CD14-positive monocyte (primary cell): Measurements from ENCODE around the gene FABP1. TPM values are rescaled to one million over a fixed set of nuclear protein-coding genes. Genes with fewer than 3 reads are reported as not detected.

Experiments used
- DNase-seq, 3 donors: peaks; one replicate each; pipeline ENCODE4 v3.0.0-alpha.2; 2011 to 2022
- H2AFZ ChIP-seq: 2 replicates; pipeline ENCODE4 v1.6.0; 2012; ENCODE audit warnings: mild to moderate bottlenecking, low read depth, low read length, inconsistent platforms; ENCODE audit not compliant: insufficient read depth, poor library complexity, severe bottlenecking
- H3K27ac ChIP-seq, 2 donors: 1 replicate in 1 of 2; 2 replicates in 1 of 2; pipeline ENCODE4 v1.5.1; 2012 to 2013; ENCODE audit warnings: low read length in 2 of 2, control low read depth in 1 of 2, inconsistent platforms in 1 of 2, low read depth in 1 of 2, mild to moderate bottlenecking in 1 of 2
- H3K27me3 ChIP-seq, 2 donors: one replicate each; pipeline versions ENCODE4 v1.6.0 to v1.6.1; 2011 to 2013; ENCODE audit warnings: low read length in 2 of 2; ENCODE audit not compliant: control insufficient read depth in 2 of 2, insufficient read depth in 2 of 2
- H3K36me3 ChIP-seq, 2 donors: replicated peaks in 1 of 2; 1 replicate in 1 of 2; 2 replicates in 1 of 2; pipeline versions ENCODE4 v1.5.1 to v1.6.1; 2012 to 2013; ENCODE audit warnings: low read length in 2 of 2, control low read depth in 1 of 2, inconsistent platforms in 1 of 2, mild to moderate bottlenecking in 1 of 2; ENCODE audit not compliant: insufficient read depth in 2 of 2, control insufficient read depth in 1 of 2
- H3K4me1 ChIP-seq, 2 donors: 1 replicate in 1 of 2; 2 replicates in 1 of 2; pipeline versions ENCODE4 v1.5.1 to v1.6.1; 2012 to 2013; ENCODE audit warnings: low read length in 2 of 2, control low read depth in 1 of 2, inconsistent platforms in 1 of 2, mild to moderate bottlenecking in 1 of 2, moderate library complexity in 1 of 2; ENCODE audit not compliant: insufficient read depth in 2 of 2, control insufficient read depth in 1 of 2
- H3K4me2 ChIP-seq: replicated peaks from 2 replicates; pipeline ENCODE3; 2012; ENCODE audit warnings: low read length, moderate library complexity, mild to moderate bottlenecking; ENCODE audit not compliant: poor library complexity, severe bottlenecking; ENCODE audit errors: extremely low read depth
- H3K4me3 ChIP-seq, 3 experiments: fragments of 200-600 bp in 1 of 3; sonication (generic) in 1 of 3; replicated peaks in 1 of 3; 1 replicate in 2 of 3; 2 replicates in 1 of 3; pipeline ENCODE4 v1.5.1; 2011 to 2013; ENCODE audit warnings: low read length in 3 of 3, mild to moderate bottlenecking in 3 of 3, control low read depth in 2 of 3, low read depth in 2 of 3, inconsistent platforms in 1 of 3, moderate library complexity in 1 of 3
- H3K79me2 ChIP-seq: 2 replicates; pipeline ENCODE4 v1.6.0; 2012; ENCODE audit warnings: mild to moderate bottlenecking, control low read depth, inconsistent platforms, low read length, moderate library complexity; ENCODE audit not compliant: insufficient read depth
- H3K9ac ChIP-seq: 2 replicates; pipeline ENCODE4 v1.6.0; 2017; ENCODE audit warnings: low read length, mild to moderate bottlenecking; ENCODE audit not compliant: insufficient read depth, poor library complexity, severe bottlenecking
- H3K9me3 ChIP-seq, 2 donors: replicated peaks in 1 of 2; 1 replicate in 1 of 2; 2 replicates in 1 of 2; pipeline versions ENCODE4 v1.5.1 to v1.6.1; 2012 to 2013; ENCODE audit warnings: low read length in 2 of 2, control low read depth in 1 of 2; ENCODE audit not compliant: control insufficient read depth in 1 of 2, insufficient read depth in 1 of 2
- H4K20me1 ChIP-seq: 2 replicates; pipeline ENCODE4 v1.6.0; 2012; ENCODE audit warnings: mild to moderate bottlenecking, low read length, control low read depth, moderate library complexity; ENCODE audit not compliant: insufficient read depth
- H3K27ac Mint-ChIP-seq, 7 donors: one replicate each; pipeline ENCODE4 v1.8.0; 2020; ENCODE audit warnings: mild to moderate bottlenecking in 7 of 7, mixed read lengths in 7 of 7, moderate library complexity in 6 of 7, inconsistent platforms in 2 of 7
- H3K27me3 Mint-ChIP-seq, 3 donors: one replicate each; pipeline ENCODE4 v1.8.0; 2021 to 2022; ENCODE audit warnings: low read depth in 3 of 3, mild to moderate bottlenecking in 3 of 3, mixed read lengths in 3 of 3, moderate library complexity in 3 of 3, inconsistent platforms in 1 of 3
- H3K36me3 Mint-ChIP-seq, 2 donors: one replicate each; pipeline ENCODE4 v1.8.0; 2020; ENCODE audit warnings: mixed read lengths in 2 of 2, inconsistent platforms in 1 of 2, mild to moderate bottlenecking in 1 of 2
- H3K4me1 Mint-ChIP-seq: one replicate; pipeline ENCODE4 v1.8.0; 2020; ENCODE audit warnings: mild to moderate bottlenecking, mixed read lengths
- H3K4me3 Mint-ChIP-seq, 2 donors: one replicate each; pipeline ENCODE4 v1.8.0; 2020; ENCODE audit warnings: mild to moderate bottlenecking in 2 of 2, mixed read lengths in 2 of 2, moderate library complexity in 1 of 2
- H3K9me3 Mint-ChIP-seq, 7 donors: one replicate each; pipeline ENCODE4 v1.8.0; 2020 to 2022; ENCODE audit warnings: mixed read lengths in 7 of 7, mild to moderate bottlenecking in 6 of 7, moderate library complexity in 6 of 7, inconsistent platforms in 2 of 7
- CTCF ChIP-seq: fragments of 200-600 bp; IDR thresholded peaks from one replicate; pipeline ENCODE4 v1.8.0; 2022; ENCODE audit warnings: antibody characterized with exemption, mild to moderate bottlenecking
- WGBS: methylation state at CpG from one replicate; pipeline ENCODE4 v1.1.5; 2013; ENCODE audit warnings: missing lambda C conversion rate; ENCODE audit not compliant: insufficient coverage; 5-methylcytosine and 5-hydroxymethylcytosine counted together
- intact Hi-C, 2 donors: fragments of 100-400 bp; cut with micrococcal nuclease; formaldehyde crosslinking; loops; one replicate each; pipeline versions ENCODE4 v1.15.0 to v1.15.1; 2023
- polyA plus RNA-seq, 3 donors: library from polyadenylated mRNA; depleted of rRNA in 1 of 3; unstranded in 2 of 3; stranded (reverse) in 1 of 3; fragments of 300-500 nt in 2 of 3; fragments of >200 nt in 1 of 3; fragmentation: Illumina TruSeq in 2 of 3; gene quantifications; 1 replicate in 2 of 3; 2 replicates in 1 of 3; pipeline ENCODE4 v1.2.3, GENCODE V29; 2012 to 2021

The FABP1 gene
- polyA plus RNA-seq, 3 donors, result not detected

- Mint-ChIP-seq H3K4me3 (peak overlapping the region in 1 of 2 donors; percentile 11), H3K27ac (peak overlapping the region in 1 of 7 donors; percentile 12), H3K9me3 (peaks cover 2 to 18% (median 4%) of the 10 kb centered on the region in 7 donors), H3K4me1 (peaks cover 27% of the 10 kb centered on the region), H3K36me3 (peaks cover 0 to 3% of the 10 kb centered on the region in 2 donors), H3K27me3 (peaks cover 6 to 23% (median 23%) of the 10 kb centered on the region in 3 donors)
- peaks cover 3 to 5% of the 10 kb centered on the region in 2 donors for H3K27me3 ChIP-seq
- no peaks in the 10 kb centered on the region for H3K9me3 ChIP-seq
- no peak for DNase-seq
- no peaks in the 10 kb centered on the region for H3K36me3 ChIP-seq
- H3K9ac ChIP-seq, result no peak overlapping the region
- no peak overlapping the region for H3K27ac ChIP-seq
- no CpG with 5 or more reads among the region's 1 CpG for WGBS
- H2AFZ ChIP-seq, result no peak overlapping the region
- no peak for TF ChIP-seq CTCF
- H4K20me1 ChIP-seq, result no peaks in the 10 kb centered on the region
- intact Hi-C loops, result no loop called here
- no peak overlapping the region for H3K4me3 ChIP-seq
- no peak overlapping the region for H3K4me2 ChIP-seq
- no peaks in the 10 kb centered on the region for H3K79me2 ChIP-seq
- peaks cover 19% of the 10 kb centered on the region in 2 donors for H3K4me1 ChIP-seq
Observed at GRCh38 chr2:88171966-88172365, 44.1 kb upstream of the FABP1 start.

GRCh38 chr2:88170472-88170892 lies 42.6 kb upstream of the FABP1 start:
- Histone ChIP-seq H2AFZ (peak overlapping the region; percentile 93), H3K4me2 (peak overlapping the region; percentile 82), H3K9me3 (no peaks in the 10 kb centered on the region), H3K79me2 (no peaks in the 10 kb centered on the region), H3K4me3 (peak overlapping the region; percentile 34 to 75 (median 55)), H3K27me3 (peaks cover 3 to 5% of the 10 kb centered on the region in 2 donors), H3K9ac (peak overlapping the region; percentile 75), H3K27ac (peak overlapping the region in 1 of 2 donors; percentile 65), H3K36me3 (no peaks in the 10 kb centered on the region), H3K4me1 (peaks cover 19% of the 10 kb centered on the region in 2 donors), H4K20me1 (no peaks in the 10 kb centered on the region)
- Mint-ChIP-seq H3K27ac (peak overlapping the region in 4 of 7 donors; percentile 48 to 82 (median 58)), H3K4me1 (peaks cover 27% of the 10 kb centered on the region), H3K36me3 (peaks cover 0 to 3% of the 10 kb centered on the region in 2 donors), H3K27me3 (peaks cover 6 to 23% (median 23%) of the 10 kb centered on the region in 3 donors), H3K4me3 (peak overlapping the region; percentile 81 to 88), H3K9me3 (peaks cover 2 to 18% (median 4%) of the 10 kb centered on the region in 7 donors)
- intact Hi-C loops, result no loop called here
- 13% methylated on average over 33 of the region's 37 CpGs for WGBS
- peak; percentile 12 to 42 (median 34) for DNase-seq
- TF ChIP-seq CTCF, result no peak
